TTC549 (cell line): ENCODE data around the gene CHMP6.

Experiments used
- FAIRE-seq: peaks from 2 replicates; lab custom pipeline; 2012; peaks lifted over from hg19 to GRCh38; lab: Jason Lieb, UNC

The CHMP6 gene

DNA sequence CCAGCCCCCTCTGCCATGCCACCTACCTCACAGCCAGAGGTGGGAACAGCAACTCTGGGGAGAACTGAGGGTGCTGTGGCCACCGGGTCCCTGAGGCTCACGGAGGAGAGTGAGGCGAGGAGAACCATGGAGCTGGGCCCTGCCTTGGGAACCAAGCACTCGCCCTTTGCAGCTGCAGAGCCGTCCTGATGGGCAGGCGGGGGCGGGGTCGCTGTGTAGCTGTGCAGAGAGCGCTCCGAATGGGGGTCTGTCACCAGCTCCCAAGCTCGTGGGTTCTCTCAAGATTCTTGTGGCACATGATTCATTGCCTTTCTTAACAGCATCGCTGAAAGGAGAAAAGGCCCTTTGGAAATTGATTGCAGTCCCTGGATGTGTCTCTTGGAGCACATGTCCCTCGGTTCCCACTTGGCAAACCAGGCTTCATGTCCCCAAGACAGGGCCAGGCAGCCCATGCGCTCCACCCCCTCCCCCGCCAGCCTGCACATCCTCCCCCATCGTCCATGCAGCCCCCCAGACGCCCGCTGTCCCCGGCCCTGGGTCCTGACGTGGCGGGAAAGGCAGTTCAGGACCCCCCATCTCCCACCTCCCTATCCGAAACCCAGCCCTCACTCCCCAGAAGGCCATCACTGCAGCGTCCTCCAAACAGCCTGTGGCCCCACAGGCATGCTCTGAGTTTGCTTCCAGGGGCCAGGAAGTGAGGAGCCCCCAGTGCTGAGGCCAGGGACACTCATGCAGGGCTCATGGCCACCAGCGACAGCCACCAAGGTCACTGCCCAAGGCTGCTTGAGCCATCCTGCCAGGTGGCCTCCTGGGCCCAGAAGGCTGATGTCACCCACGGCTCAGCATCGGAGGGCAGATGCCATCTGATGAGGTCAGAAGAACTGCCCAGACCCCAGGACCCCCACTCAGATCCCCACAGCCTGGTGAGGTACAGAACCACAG, 20.6 kb upstream of the CHMP6 start:
- no peak for FAIRE-seq

GRCh38 chr17:80971704-80972304, 19.8 kb upstream of the CHMP6 start:
- no peak for FAIRE-seq

DNA sequence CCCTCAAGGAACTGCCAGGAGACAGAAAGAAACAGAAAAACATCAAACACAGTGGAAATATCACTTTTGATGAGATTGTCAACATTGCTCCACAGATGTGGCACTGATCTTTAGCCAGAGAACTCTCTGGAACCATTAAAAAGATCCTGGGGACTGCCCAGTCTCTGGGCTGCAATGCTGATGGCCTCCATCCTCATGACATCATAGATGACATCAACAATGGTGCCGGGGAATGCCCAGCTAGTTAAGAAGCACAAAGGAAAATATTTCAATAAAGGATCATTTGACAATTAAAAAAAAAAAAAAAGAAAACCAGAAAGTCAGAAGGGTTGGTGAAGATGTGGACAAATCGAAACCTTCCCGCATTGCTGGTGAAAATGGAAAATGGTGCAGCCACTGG, 14.9 kb upstream of the CHMP6 start:
- FAIRE-seq: no peak

- no peak for FAIRE-seq
Observed at GRCh38 chr17:80977172-80977571, 14.5 kb upstream of the CHMP6 start.

DNA sequence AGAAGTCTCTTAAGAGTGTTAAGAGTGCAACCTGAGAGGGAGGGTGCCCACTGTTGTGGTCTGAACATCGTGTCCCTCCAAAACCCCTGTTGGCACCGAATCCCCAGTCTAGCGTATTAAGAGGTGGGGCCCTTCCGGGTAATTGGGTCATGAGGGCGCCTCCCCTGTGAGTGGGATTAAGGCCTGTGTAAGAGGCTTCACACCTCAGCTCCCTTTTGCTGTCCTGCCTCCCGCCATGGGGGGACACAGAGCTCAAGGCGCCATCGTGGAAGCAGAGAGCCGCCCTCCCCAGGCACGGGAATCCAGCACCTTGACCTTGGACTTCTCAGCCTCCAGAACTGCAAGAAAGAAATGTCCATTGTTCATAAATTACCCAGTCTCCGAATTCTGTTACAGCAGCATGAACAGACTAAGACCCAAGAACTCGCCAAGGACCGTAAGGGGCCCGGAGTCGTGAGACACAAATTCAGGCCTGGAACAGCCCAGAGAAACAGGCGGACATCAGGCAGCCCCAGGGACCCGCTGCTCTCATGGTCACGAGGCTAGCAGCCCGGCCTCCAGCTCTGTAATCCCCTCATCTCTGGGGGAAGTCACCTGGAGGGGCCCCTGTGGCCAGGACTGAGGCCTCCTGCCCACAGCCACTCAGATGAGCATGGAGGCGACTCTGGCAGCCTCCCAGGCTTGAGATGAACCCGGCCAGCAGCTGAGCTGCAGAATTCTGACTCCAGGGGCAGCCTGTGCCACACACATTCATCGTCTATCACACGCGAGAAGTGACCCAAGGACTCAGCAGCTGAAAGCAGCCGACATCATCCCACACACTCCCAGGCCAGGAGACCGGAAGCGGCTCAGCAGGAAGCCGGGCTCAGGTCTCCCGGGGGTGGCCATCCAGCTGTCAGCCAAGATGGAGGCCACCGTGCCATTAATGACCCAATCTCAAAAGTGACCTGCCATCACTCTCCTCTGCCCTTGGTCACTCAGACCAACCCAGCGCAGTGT, 12.8 kb upstream of the CHMP6 start:
- FAIRE-seq: no peak

- no peak for FAIRE-seq
Observed at GRCh38 chr17:80979547-80980378, 11.9 kb upstream of the CHMP6 start.

DNA sequence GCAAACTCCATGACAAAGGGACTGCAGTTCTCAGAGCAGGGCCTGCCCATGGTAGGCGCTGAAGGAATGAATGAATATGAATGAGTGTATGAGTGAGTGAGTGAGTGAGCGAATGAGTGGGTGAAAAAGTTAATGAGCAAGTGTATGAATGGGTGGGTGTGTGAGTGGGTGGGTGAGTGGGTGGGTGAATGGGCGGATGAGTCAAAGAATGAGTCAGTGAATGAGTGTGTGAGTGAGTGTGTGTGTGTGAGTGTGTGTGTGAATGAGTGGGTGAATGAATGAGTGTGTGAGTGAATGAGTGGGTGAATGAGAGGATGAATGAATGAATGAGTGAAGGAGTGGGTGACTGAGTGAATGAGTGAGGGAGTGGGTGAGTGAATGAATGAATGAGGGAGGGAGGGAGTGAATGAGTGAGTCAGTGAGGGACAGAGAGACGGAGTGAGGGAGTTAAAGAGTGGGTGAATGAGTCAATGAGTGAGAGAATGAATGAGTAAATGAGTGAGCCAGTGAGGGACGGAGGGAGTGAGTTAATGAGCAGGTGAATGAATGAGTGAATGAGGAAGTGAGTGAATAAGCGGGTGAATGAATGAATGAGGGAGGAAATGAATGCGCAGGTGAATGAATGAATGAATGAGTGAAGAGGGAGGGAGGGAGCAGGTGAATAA, 11.1 kb upstream of the CHMP6 start:
- no peak for FAIRE-seq

- FAIRE-seq: no peak
Observed at GRCh38 chr17:80981062-80981902, 10.4 kb upstream of the CHMP6 start.

DNA sequence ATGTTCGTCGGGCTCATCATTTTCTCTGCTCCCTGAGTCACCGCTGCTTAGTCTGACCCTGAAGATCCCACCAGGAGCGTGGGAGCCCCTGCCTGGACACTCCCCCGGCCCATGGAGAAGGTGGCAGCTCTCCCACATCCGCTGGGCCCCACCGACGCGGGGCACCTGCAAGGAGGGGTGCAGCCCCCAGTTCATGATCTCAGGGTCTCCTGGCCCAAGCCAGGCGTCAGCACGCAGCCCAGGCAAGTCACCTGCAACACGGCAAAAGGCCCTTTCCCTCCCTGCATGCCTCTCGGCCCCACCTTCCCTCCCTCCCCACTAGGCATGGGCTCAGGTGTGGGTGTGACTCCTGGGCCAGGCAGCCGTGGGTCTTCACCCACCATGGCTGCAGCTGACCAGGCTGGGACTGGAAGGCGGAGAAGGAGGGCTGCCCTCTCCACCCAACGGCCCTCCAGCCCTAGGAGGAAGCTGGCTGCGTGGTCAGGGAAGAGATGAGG, 9.7 kb upstream of the CHMP6 start:
- no peak for FAIRE-seq

GRCh38 chr17:80982426-80982974, 9.1 kb upstream of the CHMP6 start:
- FAIRE-seq: no peak

- FAIRE-seq: no peak
Observed at GRCh38 chr17:80983545-80983944, 8.1 kb upstream of the CHMP6 start.

DNA sequence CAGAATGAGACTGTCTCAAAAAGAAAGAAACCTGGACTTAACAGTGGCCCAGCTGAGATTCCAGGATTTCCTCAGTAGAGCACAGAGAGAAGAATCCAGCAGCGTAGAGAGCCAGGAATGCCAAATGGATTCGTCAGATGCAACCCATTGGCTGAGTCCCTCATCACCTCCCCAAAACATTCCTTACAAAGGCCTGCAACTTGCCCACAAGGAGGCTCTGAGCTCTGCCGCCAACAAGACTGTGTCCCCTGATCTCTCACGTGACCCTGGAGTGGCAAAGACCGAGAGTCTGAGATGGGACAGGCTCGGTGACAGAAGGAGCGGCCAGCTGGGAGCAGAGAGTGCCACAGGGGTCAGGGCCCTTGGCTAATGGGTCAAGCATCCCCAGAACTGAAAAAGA, 6.9 kb upstream of the CHMP6 start:
- no peak for FAIRE-seq

DNA sequence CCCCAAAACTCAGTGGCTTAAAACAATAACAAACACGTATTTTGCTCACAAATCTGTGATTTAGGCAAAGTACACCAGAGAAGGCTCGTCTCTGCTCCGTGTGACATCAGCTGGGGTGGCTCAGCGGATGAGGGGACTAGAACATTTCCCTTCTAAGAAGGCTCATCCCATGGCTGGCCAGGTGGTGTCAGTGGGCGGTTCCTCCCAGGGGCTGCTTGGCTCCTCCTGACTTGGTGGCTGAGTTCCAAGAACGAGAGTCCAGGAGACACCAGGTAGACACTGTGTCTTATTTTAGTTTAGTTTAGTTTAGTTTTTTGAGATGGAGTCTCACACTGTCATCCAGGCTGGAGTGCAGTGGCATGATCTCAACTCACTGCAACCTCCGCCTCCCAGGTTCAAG, 5.6 kb upstream of the CHMP6 start:
- no peak for FAIRE-seq

DNA sequence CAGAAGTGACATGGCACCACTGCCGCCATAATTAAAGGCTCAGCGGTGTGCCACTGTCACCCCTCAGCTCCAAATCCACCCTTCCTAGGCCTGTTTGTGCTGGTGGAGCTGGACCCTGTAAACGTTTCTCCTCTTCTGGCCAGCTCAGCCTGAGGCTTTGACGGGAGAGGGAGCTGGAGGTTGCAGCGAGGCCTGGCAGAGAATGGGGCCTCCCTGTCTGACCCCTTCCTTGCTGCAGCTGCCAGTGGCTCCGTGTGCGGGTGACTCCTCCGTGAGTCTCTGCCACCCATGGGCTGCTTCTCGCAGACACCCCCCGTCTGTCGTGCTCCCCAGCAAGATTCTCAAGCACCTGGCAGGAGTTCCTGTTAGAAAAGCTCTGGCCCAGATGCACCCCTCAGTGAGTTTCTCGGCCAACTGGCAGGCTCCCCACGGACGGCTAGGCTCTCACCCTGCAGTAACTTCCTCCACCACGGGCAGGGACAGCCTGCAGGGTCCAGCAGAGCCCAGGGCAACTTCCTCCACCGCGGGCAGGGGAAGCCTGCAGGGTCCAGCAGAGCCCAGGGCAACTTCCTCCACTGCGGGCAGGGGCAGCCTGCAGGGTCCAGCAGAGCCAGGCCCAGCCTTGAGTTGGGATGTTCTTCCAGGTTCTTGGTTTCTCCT, 4.7 kb upstream of the CHMP6 start:
- no peak for FAIRE-seq

DNA sequence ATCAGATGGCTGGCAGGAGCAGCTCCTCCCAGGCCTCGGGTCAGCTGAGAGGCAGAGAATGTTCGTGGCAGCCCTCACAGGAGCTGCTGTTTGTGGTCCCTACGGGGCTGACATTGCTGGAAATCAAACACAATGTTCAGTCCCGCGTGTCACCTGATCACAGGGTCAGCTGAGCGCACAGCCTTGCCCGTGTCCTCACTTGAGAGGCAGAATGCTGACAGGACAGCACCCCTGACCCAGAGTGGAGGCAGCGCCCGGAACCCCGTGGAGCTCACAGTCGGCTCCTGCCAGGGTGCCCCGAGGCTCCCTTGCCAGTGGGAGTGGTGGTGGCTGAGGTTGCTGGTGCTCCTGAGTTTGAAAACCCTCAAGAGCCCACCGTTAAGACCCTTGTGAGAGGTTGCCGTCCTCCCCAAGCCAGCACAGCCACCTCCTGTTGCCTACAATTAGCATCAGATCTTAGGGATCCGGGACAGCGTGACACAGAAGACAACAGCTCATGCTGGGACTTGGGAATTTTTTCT, 3.6 kb upstream of the CHMP6 start:
- no peak for FAIRE-seq

GRCh38 chr17:80989586-80989913, 2.1 kb upstream of the CHMP6 start:
- FAIRE-seq: no peak

DNA sequence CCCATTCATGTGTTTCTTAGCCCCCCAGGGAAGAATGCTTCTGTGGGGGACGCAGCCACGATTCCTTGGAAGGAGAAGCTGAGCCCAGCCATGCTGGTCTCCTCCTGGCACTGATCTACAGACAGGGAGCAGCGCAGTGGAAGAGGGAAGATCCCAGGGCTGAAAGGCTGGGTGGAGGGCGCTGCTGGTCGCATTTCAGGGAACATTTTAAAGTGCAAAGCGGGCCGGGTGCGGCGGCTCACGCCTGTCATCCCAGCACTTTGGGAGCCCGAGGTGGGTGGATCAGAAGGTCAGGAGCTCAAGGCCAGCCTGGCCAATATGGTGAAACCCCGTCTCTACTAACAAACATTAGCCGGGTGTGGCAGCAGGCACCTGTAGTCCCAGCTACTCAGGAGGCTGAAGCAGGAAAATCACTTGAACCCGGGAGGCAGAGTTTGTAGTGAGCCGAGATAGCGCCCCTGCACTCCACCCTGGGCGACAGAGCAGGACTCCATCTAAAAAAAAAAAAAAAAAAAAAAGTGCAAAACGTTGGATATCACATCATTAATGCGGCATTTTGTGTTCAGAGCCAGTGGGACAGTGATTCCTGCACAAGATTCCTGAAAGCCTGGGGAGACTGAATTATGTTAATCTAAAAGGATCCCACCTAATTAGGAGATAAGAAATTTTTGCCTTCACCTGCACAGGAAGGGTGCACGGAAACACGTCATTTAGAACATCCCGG, 558 bp upstream of the CHMP6 start:
- no peak for FAIRE-seq
